GM19035 (cell line): ENCODE results near the gene CCDC93.

ENCODE experiments used
- ATAC-seq: cut with Tn5 transposase; IDR thresholded peaks from one replicate; pipeline ENCODE4 v1.9.1; 2021; ENCODE audit not compliant: unreplicated experiment

CCDC93 gene

GRCh38 chr2:117994729-117995128, 19.1 kb downstream of the CCDC93 start:
- ATAC-seq: no peak

GRCh38 chr2:117989854-117990438, 23.9 kb downstream of the CCDC93 start:
- ATAC-seq: no peak

DNA sequence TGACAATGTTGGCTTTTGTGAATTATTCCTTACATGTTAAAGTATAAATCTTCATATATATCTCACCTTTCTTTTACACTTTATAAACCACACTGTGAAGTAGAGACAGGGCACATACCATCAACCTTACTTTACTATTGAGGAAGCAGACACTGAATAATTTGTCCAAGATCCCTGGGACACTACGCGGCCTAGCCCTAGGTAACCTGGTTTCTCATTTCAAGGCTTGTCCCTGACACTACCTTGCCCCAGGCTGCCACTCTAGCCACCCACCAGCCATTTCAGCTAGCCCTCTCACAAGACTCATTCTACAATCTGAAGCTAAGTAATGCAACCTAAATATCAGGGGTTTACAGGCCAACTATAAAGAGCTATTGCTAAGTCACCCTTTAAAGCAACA, 26.7 kb downstream of the CCDC93 start:
- no peak for ATAC-seq

DNA sequence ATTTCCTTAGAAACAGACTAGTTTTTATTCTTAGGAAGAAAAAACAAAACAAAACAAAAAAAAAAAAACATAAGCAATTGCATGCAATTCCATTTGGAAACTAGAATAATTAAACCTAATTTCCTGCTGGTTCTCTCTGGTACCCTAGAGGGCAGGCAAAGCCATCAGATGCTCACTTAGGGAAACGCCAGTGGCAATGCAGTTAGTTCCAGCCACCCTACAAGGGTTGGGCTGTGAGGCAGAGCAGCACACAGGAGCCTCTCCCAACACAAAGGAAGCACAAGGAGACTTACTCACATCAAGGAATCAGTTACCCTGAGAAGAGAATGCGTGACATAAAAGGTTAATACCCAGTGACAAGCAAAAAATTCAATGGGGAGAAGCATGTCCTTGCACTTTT, 28.8 kb downstream of the CCDC93 start:
- ATAC-seq: no peak

- no peak for ATAC-seq
These were observed 29.7 kb downstream of the CCDC93 start for GRCh38 chr2:117984208-117984607.

GRCh38 chr2:117983040-117983439, 30.8 kb downstream of the CCDC93 start:
- no peak for ATAC-seq

- ATAC-seq: no peak
These were observed 31.4 kb downstream of the CCDC93 start for GRCh38 chr2:117982376-117983033.

DNA sequence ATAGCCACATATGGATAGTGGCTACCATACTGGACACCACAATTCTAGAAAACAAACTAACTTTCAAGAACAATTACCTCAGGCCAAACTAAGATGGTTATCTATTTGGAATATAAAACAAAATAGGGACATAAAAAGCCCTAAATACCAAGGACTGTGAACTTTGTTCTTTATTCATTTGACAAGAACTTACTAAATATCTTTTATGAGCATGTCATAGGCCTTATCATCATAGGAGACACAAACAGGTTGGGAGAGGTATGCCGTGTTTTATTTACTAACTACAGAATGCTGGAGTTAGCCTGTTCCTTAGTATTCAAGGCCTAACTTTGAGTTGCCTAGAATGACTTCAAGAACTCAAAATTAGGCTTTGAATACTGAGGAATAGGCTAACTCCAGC, 32.1 kb downstream of the CCDC93 start:
- ATAC-seq: no peak

- no peak for ATAC-seq
These were observed 32.8 kb downstream of the CCDC93 start for GRCh38 chr2:117980783-117981676.

GRCh38 chr2:117979911-117980701, 33.8 kb downstream of the CCDC93 start:
- ATAC-seq: no peak

DNA sequence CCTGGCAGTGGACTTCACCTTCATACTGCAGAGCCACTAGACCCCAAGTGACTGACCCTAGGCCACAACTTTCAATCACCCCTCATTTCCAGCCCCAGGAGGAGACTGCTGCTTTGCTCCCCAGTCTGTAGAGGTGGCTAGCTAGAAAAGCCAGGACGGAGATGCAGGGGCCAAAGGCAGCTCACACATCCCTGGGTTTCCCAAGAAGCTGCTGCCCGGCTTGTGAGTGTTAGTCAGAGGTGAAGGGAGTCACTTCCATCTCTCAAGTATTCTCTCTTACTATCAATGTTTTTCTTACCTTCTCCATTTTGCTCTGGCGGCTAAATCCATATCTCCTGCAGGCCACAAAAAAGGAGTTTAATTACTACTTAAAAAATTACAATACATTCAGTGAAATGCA, 36.2 kb downstream of the CCDC93 start:
- ATAC-seq: no peak

GRCh38 chr2:117976581-117976980, 37.3 kb downstream of the CCDC93 start:
- no peak for ATAC-seq

GRCh38 chr2:117973498-117974082, 40.3 kb downstream of the CCDC93 start:
- ATAC-seq: no peak

DNA sequence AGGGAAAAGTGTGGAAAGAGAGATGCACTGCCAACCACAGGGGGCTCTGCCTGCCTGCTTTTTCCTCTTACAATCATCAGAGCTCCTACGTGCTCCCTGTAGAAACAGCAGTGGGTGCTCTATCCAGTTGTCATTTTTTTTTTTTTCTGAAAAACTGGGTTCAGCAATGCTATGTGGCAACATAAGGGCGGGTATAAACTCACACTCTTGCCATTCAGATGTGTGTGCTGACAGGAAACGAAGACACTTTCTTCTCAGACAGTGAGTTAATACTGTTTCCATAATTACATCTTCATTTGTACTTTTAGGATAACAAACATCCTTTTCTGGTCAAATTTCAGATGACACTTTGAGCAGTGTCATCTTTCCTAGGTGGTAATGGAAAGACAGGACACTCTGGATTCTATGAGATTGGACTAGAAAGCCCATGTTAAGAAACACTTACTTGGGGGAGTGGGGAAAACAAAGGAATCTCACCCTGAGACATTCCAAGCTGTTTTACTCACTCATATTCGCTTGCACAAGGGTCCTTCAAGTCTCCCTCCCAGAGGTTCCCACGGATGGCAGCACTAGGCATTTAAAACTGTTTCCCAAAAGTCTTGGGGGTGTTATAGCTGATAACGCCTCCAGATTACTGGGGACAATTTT, 41.3 kb downstream of the CCDC93 start:
- ATAC-seq: no peak

GRCh38 chr2:117968722-117969121, 45.1 kb downstream of the CCDC93 start:
- ATAC-seq: no peak

DNA sequence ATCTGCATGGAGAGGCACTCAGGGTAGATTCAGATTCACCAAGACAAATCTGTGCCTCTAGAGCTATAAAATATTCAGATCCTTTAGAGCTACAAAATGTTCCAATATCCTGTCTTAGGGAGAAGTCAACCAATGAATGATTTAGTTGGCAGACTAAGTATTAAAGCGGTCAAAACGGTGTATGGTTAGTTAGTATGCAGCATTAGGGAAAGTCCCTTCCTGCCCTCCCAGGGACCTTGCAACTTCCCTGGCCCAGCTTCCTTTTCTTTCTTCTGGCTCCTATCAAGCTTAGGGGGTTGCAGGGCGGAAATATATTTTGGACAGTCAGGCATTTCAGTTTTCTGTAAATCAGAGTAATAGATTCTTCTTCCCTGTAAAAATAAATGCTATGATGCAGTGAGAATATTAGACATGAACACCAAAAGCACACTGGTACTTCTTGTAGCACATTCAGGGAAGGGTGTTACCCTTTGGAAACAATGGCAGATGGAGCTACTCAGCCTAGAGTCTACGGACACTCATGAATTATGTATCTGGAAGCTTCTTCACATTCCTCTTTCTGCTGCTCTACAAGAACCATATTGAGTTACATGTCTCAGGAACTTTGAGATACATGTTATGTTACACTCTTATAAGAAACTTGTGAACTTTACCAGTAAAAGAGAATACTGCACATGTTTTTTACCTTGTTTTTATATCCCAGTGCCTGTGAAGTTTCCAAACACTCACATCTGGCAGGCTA, 45.7 kb downstream of the CCDC93 start:
- ATAC-seq: no peak

- no peak for ATAC-seq
These were observed 50.4 kb downstream of the CCDC93 start for GRCh38 chr2:117963446-117963845.

GRCh38 chr2:117961201-117961600, 52.7 kb downstream of the CCDC93 start:
- ATAC-seq: no peak

DNA sequence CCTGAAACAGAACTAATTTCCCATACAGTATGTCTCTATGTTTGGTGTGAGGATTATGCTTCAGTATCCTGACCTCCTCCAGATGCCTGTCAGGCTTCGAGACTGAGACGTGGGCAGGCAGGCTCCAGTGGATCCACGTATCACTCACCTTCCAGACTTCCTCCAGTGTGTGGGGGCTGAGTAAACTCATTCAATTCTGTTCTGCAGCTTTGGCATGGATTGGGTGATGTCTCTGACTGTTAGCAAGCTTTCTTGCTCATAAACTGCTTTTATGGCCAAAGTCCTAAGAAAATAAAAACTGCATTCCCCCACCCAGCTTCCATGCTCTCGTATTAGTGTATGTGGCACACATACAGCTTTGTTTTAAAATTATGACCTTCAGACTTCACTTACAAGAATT, 53.6 kb downstream of the CCDC93 start:
- no peak for ATAC-seq

DNA sequence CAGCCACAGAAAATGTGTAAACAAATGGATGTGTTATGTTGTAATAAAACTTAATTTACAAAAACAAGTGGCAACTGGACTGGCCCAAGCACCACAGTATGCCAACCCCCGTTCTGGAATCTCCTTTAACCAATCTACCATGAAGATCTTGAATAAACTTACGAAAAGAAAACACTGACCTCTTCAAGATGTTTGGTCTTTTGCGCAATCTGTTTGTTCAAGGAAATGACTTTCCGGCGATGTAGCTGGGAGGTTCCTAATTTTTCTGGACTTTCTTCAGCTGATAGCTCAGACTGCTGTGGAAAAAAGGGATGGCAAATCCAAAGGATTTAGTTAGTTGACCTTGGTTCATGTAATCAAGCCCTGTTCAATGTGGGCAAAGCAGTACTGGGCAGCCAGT, 55.7 kb downstream of the CCDC93 start:
- ATAC-seq: no peak
